ENCODE measurements around the gene USP36. TPM values are rescaled to one million over a fixed set of nuclear protein-coding genes. Genes with fewer than 3 reads are reported as not detected.

Gene USP36
- total RNA-seq, 4 donors from 2014 or later = 13.2 to 38.9 (median 22.4) TPM

DNA sequence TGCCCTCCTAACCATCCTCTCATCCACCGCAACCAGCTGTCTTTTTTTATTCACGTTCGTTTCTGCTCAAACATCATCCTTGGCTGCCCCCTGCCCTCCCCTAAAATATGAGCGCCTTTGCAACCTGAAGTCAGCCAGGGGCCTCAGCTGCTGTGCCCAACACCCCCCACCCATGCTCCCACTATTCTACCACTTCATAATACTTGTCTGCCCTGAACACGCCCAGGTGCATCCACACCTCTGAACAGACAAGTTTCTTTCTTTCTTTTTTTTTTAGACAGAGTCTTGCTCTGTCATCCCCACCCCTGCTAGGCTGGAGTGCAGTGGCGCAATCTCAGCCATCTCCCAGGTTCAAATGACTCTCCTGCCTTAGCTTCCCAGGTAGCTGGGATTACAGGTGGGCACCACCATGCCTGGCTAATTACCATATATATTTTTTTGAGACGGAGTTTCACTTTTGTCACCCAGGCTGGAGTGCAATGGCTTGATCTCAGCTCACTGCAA is 35.5 kb upstream of the USP36 start:
- TF ChIP-seq POLR2A (IDR thresholded peaks at IDR 0.05) = no peak
- TF ChIP-seq, protein P1, sequence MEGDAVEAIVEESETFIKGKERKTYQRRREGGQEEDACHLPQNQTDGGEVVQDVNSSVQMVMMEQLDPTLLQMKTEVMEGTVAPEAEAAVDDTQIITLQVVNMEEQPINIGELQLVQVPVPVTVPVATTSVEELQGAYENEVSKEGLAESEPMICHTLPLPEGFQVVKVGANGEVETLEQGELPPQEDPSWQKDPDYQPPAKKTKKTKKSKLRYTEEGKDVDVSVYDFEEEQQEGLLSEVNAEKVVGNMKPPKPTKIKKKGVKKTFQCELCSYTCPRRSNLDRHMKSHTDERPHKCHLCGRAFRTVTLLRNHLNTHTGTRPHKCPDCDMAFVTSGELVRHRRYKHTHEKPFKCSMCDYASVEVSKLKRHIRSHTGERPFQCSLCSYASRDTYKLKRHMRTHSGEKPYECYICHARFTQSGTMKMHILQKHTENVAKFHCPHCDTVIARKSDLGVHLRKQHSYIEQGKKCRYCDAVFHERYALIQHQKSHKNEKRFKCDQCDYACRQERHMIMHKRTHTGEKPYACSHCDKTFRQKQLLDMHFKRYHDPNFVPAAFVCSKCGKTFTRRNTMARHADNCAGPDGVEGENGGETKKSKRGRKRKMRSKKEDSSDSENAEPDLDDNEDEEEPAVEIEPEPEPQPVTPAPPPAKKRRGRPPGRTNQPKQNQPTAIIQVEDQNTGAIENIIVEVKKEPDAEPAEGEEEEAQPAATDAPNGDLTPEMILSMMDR (IDR thresholded peaks at IDR 0.05) = no peak
- H3K27ac ChIP-seq = peak overlapping the region in 3 of 4 donors; percentile 59 to 93 (median 91)
- H3K27me3 ChIP-seq = no peaks in the 10 kb centered on the region
- H3K9me3 ChIP-seq = no peaks in the 10 kb centered on the region
- H3K36me3 ChIP-seq = peaks cover 0 to 24% (median 0%) of the 10 kb centered on the region in 3 donors
- no peak overlapping the region for H3K4me3 ChIP-seq
- 35 to 58% methylated on average over 7 of the region's 7 CpGs for WGBS, 2 donors
- intact Hi-C loops (cut with DNase I) = no loop called here
- H3K4me1 ChIP-seq = peaks cover 28 to 78% (median 30%) of the 10 kb centered on the region in 3 donors
- DNase-seq = no peak

- Histone ChIP-seq H3K9me3 (no peaks in the 10 kb centered on the region), H3K27ac (peak overlapping the region; percentile 21 to 93 (median 75)), H3K4me1 (peaks cover 27 to 72% (median 28%) of the 10 kb centered on the region in 3 donors), H3K27me3 (no peaks in the 10 kb centered on the region), H3K4me3 (no peak overlapping the region), H3K36me3 (peaks cover 0 to 30% (median 0%) of the 10 kb centered on the region in 3 donors)
- TF ChIP-seq, protein P1 (IDR thresholded peaks at IDR 0.05) = no peak
- TF ChIP-seq POLR2A (IDR thresholded peaks at IDR 0.05) = no peak
- DNase-seq = no peak
- intact Hi-C loops (cut with DNase I) = no loop called here
- 28 to 41% methylated on average over 4 to 7 of the region's 9 CpGs for WGBS, 2 donors
These were observed 34.9 kb upstream of the USP36 start for GRCh38 chr17:78875363-78876093.

DNA sequence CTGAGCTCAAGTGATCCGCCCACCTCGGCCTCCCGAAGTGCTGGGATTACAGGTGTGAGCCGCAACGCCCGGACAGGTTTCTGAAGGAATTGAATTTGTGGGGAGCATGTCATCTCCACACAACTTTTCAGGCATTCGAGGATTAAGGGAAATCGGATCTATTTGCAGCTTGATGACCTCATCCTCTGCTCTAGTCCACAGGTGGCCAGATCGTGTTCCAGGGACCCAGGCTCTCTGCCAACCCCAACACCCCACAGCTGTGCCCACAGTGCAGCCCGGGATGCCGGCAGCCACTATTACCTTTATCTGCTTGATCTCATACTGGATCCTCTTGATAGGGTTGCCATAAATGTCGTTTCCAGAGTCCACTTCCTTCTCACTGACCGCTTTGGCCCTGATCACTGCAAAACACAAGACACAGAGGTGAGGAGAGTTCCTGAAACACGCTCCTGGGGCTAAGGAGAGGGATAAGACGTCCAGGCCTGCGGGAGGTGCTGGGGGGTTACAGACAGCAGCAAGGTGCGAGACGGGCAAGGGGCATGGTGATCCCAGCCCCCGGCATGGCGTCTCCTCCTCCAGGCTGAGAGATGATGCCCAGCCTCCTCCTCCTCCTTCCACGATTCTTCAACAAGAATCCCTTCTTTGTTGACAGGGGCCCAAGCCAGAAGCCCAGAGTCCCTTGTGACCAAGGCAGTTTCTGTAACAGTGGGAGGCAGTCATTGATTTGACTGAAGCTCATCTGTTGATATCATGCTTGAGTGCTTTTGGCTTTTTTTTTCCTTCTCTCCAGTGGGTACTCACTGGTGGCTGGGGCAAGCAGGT is 33.1 kb upstream of the USP36 start:
- Histone ChIP-seq H3K4me1 (peaks cover 12 to 58% (median 19%) of the 10 kb centered on the region in 3 donors), H3K4me3 (no peak overlapping the region), H3K36me3 (peaks cover 0 to 47% (median 0%) of the 10 kb centered on the region in 3 donors), H3K9me3 (no peaks in the 10 kb centered on the region), H3K27me3 (no peaks in the 10 kb centered on the region), H3K27ac (peak overlapping the region in 3 of 4 donors; percentile 49 to 93 (median 91))
- intact Hi-C loops (cut with DNase I) = no loop called here
- TF ChIP-seq, protein P1 (IDR thresholded peaks at IDR 0.05) = no peak
- no peak for TF ChIP-seq POLR2A (IDR thresholded peaks at IDR 0.05)
- DNase-seq = no peak
- 54 to 75% methylated on average over 10 to 14 of the region's 21 CpGs for WGBS, 2 donors

GRCh38 chr17:78872486-78872885 is 31.9 kb upstream of the USP36 start:
- no peak for DNase-seq
- no peak overlapping the region for H3K27ac ChIP-seq
- H3K27me3 ChIP-seq = no peaks in the 10 kb centered on the region
- WGBS, 2 donors = 70 to 81% methylated on average over 4 to 6 of the region's 6 CpGs
- H3K9me3 ChIP-seq = no peaks in the 10 kb centered on the region
- TF ChIP-seq POLR2A (IDR thresholded peaks at IDR 0.05) = no peak
- intact Hi-C loops (cut with DNase I) = no loop called here
- H3K4me3 ChIP-seq = no peak overlapping the region
- peaks cover 0 to 56% (median 0%) of the 10 kb centered on the region in 3 donors for H3K36me3 ChIP-seq
- H3K4me1 ChIP-seq = peaks cover 9 to 54% (median 19%) of the 10 kb centered on the region in 3 donors

DNA sequence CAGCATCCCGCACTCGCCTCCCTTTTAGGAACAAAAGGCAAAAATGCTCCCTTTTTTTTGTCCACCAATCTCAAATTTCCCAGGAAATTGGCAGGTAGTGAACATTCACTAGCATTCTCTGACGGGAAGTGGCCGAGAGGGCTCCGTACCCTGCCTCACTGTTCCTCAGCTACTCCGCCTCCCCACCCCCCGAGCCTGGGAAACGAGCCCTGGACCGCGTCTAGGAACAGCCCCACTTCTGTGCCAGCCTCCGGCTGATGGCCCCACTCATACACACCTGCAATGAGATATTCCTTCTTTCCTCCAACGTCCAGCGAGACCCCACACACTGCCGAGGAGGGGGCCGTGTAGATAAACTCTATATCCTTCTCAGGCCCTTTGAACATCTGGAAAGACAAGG is 30.0 kb upstream of the USP36 start:
- no peak for DNase-seq
- H3K9me3 ChIP-seq = no peaks in the 10 kb centered on the region
- no peaks in the 10 kb centered on the region for H3K27me3 ChIP-seq
- H3K36me3 ChIP-seq = peaks cover 0 to 56% (median 0%) of the 10 kb centered on the region in 3 donors
- WGBS, 2 donors = 78 to 90% methylated on average over 10 to 13 of the region's 15 CpGs
- no peak overlapping the region for H3K4me3 ChIP-seq
- no peak overlapping the region for H3K27ac ChIP-seq
- intact Hi-C loops (cut with DNase I) = no loop called here
- H3K4me1 ChIP-seq = peaks cover 4 to 52% (median 5%) of the 10 kb centered on the region in 3 donors
- TF ChIP-seq POLR2A (IDR thresholded peaks at IDR 0.05) = no peak
- TF ChIP-seq, protein P1 (IDR thresholded peaks at IDR 0.05) = no peak
